Activated CD8-positive, alpha-beta memory T cell treated with anti-CD3 and anti-CD28 coated beads, Interleukin-2, amount 50 U/mL, for 48 hours (primary cell): ENCODE results near the gene GTPBP4.
"Not testable (repeated sequence)": the region's sequence is repeated elsewhere in the genome, so short reads cannot be mapped to it uniquely, and the experiment has no call there.

Experiments used
- DNase-seq: peaks from one replicate; pipeline ENCODE4 v3.0.0-alpha.2; 2020

GTPBP4 gene

DNA sequence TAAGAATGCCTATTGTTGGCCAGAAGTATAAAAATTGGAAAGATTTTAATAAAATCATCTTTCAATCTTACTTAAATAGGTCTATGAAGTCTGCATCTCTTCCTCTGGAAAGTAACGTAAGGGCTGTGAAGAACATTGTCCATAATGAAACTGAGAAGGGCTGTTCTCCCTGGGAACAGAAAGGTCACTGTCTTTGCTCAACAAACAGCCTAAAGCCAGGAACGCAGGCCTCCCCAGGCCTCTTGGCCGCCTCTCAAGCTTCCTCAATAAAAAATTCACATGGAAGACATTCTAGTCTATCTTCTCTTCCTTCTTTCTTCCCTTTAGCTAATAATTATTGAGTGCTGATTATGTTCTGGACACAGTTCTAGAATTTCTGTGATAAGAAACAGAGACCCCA is 46.5 kb downstream of the GTPBP4 start:
- DNase-seq = no peak

- no peak for DNase-seq
These were observed 47.0 kb downstream of the GTPBP4 start for GRCh38 chr10:1035201-1035600.

GRCh38 chr10:1036341-1036791 is 48.1 kb downstream of the GTPBP4 start:
- no peak for DNase-seq

GRCh38 chr10:1037098-1037497 is 48.9 kb downstream of the GTPBP4 start:
- no peak for DNase-seq

DNA sequence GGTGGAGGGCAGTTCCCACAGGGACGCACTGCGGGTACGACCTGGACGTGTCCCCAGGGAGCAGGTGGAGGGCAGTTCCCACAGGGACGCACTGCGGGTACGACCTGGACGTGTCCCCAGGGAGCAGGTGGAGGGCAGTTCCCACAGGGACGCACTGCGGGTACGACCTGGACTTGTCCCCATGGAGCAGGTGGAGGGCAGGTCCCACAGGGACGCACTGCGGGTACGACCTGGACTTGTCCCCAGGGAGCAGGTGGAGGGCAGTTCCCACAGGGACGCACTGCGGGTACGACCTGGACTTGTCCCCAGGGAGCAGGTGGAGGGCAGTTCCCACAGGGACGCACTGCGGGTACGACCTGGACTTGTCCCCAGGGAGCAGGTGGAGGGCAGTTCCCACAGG is 50.5 kb downstream of the GTPBP4 start:
- DNase-seq = not testable (repeated sequence)

GRCh38 chr10:1040133-1040532 is 51.9 kb downstream of the GTPBP4 start:
- DNase-seq = no peak

DNA sequence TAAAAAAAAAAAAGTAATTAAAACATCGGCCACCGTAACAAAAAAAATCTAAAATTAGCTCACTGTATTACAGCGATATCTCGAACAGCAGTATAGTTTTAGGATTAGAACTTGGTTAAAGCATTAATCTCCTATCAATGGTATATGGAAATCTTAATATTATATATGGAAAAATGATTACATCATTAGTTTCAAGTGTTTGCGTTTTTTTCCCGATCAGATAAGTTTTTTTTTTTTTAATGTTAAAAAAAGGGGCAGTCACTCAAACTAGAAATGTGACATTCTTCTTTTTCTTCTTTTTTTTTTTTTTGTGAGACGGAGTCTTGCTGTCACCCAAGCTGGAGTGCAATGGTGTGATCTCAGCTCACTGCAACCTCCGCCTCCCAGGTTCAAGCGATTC is 53.3 kb downstream of the GTPBP4 start:
- DNase-seq = no peak

- no peak for DNase-seq
These were observed 55.3 kb downstream of the GTPBP4 start for GRCh38 chr10:1043532-1043995.

DNA sequence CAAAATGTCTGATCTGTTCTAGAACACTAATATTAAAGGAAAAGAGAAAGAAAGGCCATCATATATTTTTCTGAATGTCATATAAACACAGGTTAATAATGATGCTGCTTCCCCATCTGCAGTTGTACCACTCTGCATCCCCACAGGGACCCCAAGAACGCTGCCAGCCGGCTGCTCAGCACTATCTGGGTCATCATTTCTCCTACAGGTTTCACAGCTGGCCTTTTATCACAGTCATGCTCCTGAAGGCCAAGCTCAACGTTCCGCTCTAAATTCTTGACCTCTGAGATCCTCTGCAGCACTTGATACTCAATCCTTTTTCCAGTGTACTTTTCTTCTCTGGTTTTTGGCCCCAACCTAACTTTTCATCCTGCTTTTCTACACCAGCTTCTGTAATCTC is 55.9 kb downstream of the GTPBP4 start:
- no peak for DNase-seq

DNA sequence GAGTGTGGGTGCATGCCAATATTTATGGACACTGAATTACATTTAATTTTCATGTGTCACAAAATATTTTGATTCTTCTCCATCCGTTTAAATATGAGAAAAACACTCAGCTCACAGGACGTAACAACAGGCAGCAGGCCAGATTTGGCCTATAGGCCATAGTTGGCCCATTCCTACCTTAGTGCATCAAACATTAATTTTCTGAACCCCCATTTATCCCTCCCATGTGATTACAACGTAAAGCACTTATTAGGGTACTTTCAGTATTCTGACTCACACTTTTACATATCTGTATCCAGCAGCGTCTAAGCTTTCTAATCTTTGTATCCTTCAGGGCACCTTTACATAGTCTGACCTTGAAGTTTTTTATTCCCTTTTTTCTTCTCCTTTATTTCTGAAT is 56.7 kb downstream of the GTPBP4 start:
- no peak for DNase-seq

DNA sequence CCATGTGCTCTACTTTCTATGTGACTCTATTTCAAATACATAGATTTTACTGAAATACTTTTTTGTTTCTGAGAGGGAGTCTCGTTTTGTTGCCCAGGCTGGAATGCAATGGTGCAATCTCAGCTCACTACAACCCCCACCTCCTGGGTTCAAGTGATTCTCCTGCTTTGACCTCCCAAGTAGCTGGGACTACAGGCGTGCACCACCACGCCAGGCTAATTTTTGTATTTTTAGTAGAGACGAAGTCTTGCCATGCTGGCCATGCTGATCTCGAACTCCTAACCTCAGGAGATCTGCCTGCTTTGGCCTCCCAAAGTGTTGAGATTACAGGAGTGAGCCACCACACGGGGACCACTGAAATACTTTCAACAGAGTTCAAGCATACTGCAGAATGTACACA is 57.2 kb downstream of the GTPBP4 start:
- no peak for DNase-seq

DNA sequence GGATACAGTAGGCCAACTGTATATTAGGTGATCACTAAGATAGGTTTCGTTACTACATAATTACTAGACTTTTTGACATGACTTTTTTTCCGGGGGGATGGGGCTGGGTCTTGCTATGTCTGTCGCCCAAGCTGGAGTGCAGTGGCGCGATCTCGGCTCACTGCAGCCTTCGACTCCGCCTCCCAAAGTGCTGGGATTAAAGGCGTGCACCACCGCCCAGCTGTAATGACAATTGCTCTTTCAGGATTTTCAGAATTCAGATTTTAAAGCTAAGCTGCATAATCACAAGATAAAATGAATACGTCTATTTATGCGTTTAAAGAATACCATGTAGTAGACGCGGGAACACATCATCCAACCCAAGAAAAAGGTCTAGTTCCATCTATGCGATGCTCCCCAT is 59.7 kb downstream of the GTPBP4 start:
- no peak for DNase-seq

DNA sequence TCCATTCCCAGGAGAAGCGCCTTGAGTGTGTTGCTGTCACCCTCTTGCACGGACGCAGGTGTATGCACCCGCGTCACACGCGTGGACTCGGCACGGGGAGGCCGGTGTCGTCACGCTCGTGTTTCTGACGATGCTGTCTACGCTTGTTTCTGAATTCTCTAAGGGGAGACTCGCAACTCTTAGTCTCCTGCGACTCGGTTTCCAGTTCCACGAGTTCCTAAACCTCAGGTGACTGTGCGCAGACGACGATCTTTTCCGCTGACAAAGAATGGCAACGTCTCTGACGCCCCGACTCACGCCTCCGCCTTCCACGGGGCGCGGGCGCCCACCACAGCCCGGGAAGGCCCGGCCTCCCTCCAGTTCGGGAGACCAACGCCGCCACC is 60.1 kb downstream of the GTPBP4 start:
- DNase-seq = no peak

DNA sequence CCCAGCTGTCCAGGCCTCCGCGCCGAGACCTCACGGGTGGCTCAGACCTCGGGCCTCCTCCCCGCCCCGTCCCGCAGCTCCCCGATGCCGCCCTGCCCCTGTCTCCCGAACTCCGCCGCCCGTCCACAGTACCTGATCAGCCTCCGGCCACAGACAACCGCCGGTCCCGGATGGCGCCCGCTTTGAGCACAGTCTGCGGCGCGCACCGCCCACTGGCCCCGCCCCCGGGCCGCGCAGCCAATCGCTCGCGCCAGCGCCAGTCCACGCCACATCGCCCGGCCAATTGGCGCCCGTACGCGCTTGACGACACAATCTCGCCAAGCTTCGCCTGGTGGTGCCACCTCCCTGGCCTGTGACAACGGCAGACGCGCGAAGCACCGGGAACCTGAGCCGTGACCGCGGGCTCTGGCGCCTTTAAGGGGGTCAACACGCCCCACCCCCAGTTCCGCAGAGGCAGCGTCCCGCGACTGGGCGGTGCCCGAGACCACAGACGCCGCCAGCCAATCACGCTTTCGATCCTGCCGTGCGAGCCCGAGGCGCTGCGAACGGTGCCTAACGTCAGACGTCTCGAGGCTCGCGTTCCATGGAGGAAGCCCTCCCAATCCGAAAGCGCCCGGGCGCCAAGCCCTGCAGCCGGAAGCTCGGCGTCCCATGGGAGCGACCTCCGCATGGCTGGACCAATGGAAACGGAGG is 60.6 kb downstream of the GTPBP4 start, which contains the start of gene IDI1:
Gene IDI1, minus strand, starts transcription at position 388 of the 693 bp plus-strand sequence. Its CDS starts 116 bp downstream, at position 272.
- DNase-seq = peak; percentile 98

GRCh38 chr10:1049425-1049958 is 61.3 kb downstream of the GTPBP4 start:
- no peak for DNase-seq

DNA sequence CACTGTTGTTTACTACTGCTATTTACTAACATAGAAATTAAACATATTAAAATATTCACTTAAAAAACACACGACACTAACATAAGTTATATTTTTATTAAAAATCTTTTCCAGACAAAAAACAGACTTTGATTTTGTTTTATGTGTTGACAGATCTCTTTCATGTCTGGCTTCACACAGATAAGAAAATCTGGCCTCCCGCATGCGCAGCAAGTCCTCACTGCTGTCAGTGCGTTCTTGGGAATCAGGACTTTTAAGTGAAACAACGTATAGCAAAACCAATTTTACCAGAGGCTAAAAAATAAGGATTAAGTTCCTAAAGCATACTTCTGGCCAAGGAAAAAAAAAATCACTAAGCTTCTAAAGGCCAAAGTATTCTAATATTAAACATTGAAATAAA is 61.9 kb downstream of the GTPBP4 start:
- no peak for DNase-seq

GRCh38 chr10:1050554-1050953 is 62.3 kb downstream of the GTPBP4 start:
- DNase-seq = no peak

- DNase-seq = no peak
These were observed 66.5 kb downstream of the GTPBP4 start for GRCh38 chr10:1054684-1055083.

- peak; percentile 95 for DNase-seq
These were observed 68.3 kb downstream of the GTPBP4 start, which contains the start of gene WDR37 for GRCh38 chr10:1056326-1057105. Gene WDR37 (plus strand): TSS chr10:1056385. CDS start chr10:1072156, 15,771 bp downstream.

GRCh38 chr10:1057106-1057657 is 68.9 kb downstream of the GTPBP4 start:
- DNase-seq = no peak

DNA sequence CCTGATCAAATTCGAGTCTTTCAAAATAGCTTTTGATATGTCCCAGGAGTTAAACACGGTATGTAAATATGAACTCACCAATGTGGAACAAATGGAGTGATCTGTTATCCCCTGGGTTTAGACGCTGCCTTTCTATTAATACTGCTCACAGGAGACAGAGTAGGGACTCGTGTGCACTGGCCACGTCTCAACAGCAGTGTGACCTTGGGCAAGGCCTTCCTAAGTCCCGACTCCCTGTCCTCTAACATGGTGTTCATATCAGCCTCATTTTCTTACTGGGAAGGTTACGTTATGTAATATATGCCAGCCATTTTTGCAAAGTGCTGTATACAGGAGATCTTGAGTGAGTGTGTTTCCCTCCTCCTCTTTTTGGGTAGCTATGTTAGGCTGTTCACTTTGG is 69.8 kb downstream of the GTPBP4 start:
- DNase-seq = no peak

DNA sequence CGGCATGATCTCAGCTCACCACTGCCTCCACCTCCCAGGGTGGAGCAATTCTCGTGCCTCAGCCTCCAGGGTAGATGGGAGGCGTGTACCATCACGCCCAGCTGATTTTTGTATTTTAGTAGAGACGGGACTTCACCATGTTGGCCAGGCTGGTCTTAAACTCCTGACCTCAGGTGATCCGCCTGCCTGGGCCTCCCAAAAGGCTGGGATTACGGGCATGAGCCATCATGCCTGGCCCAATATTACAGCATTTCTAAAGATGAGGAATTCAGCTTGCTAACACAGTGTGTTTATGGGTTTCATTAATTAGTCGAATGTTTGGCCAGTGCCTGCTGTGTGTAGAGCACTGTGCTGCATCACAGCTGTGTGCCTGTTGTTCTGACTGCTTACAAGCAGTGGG is 71.7 kb downstream of the GTPBP4 start:
- no peak for DNase-seq

GRCh38 chr10:1061930-1062774 is 73.9 kb downstream of the GTPBP4 start:
- no peak for DNase-seq
